Aorta (tissue), 5 donors: ENCODE results near the gene ANKRD55. TPM values are rescaled to one million over a fixed set of nuclear protein-coding genes. Genes with fewer than 3 reads are reported as not detected.
"Not testable (repeated sequence)": the region's sequence is repeated elsewhere in the genome, so short reads cannot be mapped to it uniquely, and the experiment has no call there.

Experiments used
- ATAC-seq: fragments of 200-7000 bp; cut with Tn5 transposase; one replicate; pipeline ENCODE4 v1.9.1; 2022; ENCODE audit warnings: moderate library complexity; ENCODE audit not compliant: low FRiP score
- DNase-seq, 2 donors: peaks; one replicate each; pipeline ENCODE4 v3.0.0-alpha.2; 2020
- H3K27ac ChIP-seq, 2 donors: one replicate each; pipeline ENCODE4 v1.5.1; 2013; ENCODE audit warnings: low read length in 2 of 2, mild to moderate bottlenecking in 2 of 2, moderate library complexity in 2 of 2, control low read depth in 1 of 2, inconsistent platforms in 1 of 2, low read depth in 1 of 2
- H3K27me3 ChIP-seq, 2 donors: one replicate each; pipeline ENCODE4 v1.6.1; 2013; ENCODE audit warnings: control low read depth in 1 of 2, low read length in 1 of 2, mild to moderate bottlenecking in 1 of 2, moderate library complexity in 1 of 2; ENCODE audit not compliant: insufficient read depth in 2 of 2, control insufficient read depth in 1 of 2
- H3K36me3 ChIP-seq, 2 donors: one replicate each; pipeline ENCODE4 v1.6.1; 2013; ENCODE audit warnings: control low read depth in 1 of 2, low read length in 1 of 2, mild to moderate bottlenecking in 1 of 2; ENCODE audit not compliant: insufficient read depth in 2 of 2, control insufficient read depth in 1 of 2
- H3K4me1 ChIP-seq, 2 donors: one replicate each; pipeline ENCODE4 v1.6.1; 2013; ENCODE audit warnings: low read length in 2 of 2, control low read depth in 1 of 2, mild to moderate bottlenecking in 1 of 2, moderate library complexity in 1 of 2; ENCODE audit not compliant: insufficient read depth in 2 of 2, control insufficient read depth in 1 of 2
- H3K4me3 ChIP-seq, 2 donors: one replicate each; pipeline ENCODE4 v1.5.1; 2013; ENCODE audit warnings: low read length in 2 of 2, control low read depth in 1 of 2, mild to moderate bottlenecking in 1 of 2
- H3K9me3 ChIP-seq: one replicate; pipeline ENCODE4 v1.6.1; 2013; ENCODE audit warnings: mild to moderate bottlenecking, low read length; ENCODE audit not compliant: control insufficient read depth
- WGBS, 2 donors: extraction: QIAGEN DNeasy Blood & Tissue Kit; methylation state at CpG; one replicate each; pipeline ENCODE4 v1.1.7; 2013; 5-methylcytosine and 5-hydroxymethylcytosine counted together
- intact Hi-C, 2 donors: fragments of 100-400 bp; cut with DNase I; formaldehyde crosslinking; loops; one replicate each; pipeline versions ENCODE4 v1.14.2 to v1.15.0; 2022
- polyA plus RNA-seq, 2 donors: library from polyadenylated mRNA; stranded (reverse); fragments of 200-250 nt; gene quantifications; one replicate each; pipeline ENCODE4 v1.2.3, GENCODE V29; 2013
- total RNA-seq, 2 donors: library from RNA; stranded (reverse); fragmentation: NEBNext Ultra II Directional; extraction: Animal tissue kit (Norgen Biotek cat#: 25700); gene quantifications; one replicate each; pipeline ENCODE4 v1.2.1, GENCODE V29; 2021
- donor health status: healthy with polysubstance abuse.
- donor health status: Bipolar disorder and iron deficiency.
- donor health status: DM: no; HTN: no; CAD: no.
- donor health status: DM: no; HTN: no; CAD: no.
- donor health status: DM: yes; HTN: yes; CAD: no.

Gene ANKRD55
- total and polyA plus RNA-seq, 4 donors: 0.32 to 0.48 TPM; not detected in 2

DNA sequence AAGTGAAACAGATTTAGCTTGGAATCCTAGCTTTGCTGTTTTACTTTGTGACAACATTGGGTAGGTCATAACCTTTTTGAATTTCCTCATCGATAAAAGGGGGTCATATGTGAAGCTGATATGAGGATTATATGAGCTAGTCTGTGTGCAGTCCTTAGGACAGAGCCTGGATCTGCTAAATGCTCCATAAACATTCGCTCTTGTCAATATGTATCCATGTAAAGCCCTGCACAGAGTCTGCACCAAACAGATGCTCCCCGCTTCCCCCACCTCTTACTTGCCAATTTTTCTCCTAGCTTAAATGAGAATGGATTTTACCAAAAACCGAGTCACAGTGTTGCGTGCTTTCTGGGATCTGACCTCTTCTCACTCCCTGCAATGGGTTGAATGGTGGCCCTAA, 5.4 kb downstream of the ANKRD55 start:
- Histone ChIP-seq H3K4me3 (no peak overlapping the region), H3K27ac (no peak overlapping the region), H3K36me3 (no peaks in the 10 kb centered on the region), H3K9me3 (no peaks in the 10 kb centered on the region), H3K27me3 (no peaks in the 10 kb centered on the region), H3K4me1 (no peaks in the 10 kb centered on the region)
- DNase-seq: no peak
- intact Hi-C loops: no loop called here
- no peak for ATAC-seq
- 91 to 94% methylated on average over 5 of the region's 5 CpGs for WGBS, 2 donors

DNA sequence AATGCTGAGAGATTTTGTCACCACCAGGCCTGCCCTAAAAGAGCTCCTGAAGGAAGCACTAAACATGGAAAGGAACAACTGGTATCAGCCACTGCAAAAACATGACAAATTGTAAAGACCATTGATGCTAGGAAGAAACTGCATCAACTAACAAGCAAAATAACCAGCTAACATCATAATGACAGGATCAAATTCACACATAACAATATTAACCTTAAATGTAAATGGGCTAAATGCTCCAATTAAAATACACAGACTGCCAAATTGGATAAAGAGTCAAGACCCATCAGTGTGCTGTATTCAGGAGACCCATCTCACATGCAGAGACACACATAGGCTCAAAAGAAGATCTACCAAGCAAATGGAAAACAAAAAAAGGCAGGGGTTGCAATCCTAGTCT, 9.8 kb downstream of the ANKRD55 start:
- DNase-seq, H3K27me3 ChIP-seq, intact Hi-C loops, H3K27ac ChIP-seq, H3K9me3 ChIP-seq, H3K36me3 ChIP-seq, H3K4me1 ChIP-seq, H3K4me3 ChIP-seq, ATAC-seq: not testable (repeated sequence)

DNA sequence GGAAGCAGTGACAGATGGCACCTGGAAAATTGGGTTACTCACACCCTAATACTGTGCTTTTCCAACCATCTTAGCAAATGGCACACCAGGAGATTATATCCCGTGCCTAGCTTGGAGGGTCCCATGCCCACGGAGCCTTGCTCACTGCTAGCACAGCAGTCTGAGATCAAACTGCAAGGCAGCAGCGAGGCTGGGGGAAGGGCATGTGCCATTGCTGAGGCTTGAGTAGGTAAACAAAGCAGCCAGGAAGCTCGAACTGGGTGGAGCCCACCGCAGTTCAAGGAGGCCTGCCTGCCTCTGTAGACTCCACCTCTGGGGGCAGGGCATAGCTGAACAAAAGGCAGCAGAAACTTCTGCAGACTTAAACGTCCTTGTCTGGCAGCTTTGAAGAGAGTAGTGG, 11.5 kb downstream of the ANKRD55 start:
- H3K4me3 ChIP-seq, H3K4me1 ChIP-seq, H3K36me3 ChIP-seq, intact Hi-C loops, DNase-seq, H3K27ac ChIP-seq, H3K27me3 ChIP-seq, H3K9me3 ChIP-seq, ATAC-seq: not testable (repeated sequence)
- 81 to 84% methylated on average over 4 to 6 of the region's 6 CpGs for WGBS, 2 donors

DNA sequence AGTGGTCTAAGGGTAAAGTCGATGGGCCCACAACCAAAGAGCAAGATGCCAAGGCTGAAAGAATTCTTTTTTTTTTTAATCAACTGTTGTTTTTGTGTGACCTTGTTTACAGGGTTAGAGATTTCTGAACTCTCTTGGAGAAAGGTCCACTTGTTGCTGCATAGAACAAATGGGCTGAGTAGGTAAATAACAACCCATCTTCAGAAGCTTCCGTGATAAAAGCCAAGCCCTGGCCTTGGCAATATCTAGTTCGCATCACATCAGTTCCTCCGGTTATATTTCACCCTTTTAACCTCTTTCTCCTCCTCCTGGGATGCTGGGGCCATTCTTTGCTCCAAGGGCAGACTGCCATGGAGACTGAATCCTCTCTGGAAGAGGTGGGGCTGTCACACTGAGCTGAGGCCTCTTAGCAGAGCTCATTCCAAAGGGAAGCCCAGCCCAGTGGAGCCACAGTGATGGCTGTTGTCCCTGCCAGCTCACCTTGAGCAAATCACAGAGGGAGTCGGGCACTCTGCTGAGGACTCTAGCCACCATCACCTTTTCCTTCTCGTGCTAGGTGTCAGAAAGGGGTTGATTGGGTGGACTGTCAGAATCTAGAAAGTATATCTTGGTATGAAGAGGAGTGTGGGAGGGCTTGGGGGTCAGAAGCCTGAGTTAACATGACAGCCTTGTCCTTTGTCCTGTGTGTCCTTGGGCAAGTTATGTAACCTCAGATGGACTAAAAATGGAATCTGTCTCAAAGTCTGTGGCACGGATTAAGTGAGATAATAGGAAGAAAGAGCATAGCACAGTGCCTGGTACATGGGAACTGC, 17.9 kb downstream of the ANKRD55 start:
- peaks cover 3% of the 10 kb centered on the region for H3K9me3 ChIP-seq
- ATAC-seq (no peak), DNase-seq (no peak)
- H3K4me1 ChIP-seq: no peaks in the 10 kb centered on the region
- 90% methylated on average over 7 of the region's 7 CpGs for whole genome bisulfite sequencing, 2 donors
- no peak overlapping the region for H3K4me3 ChIP-seq
- H3K27me3 ChIP-seq: peaks cover 0 to 5% of the 10 kb centered on the region in 2 donors
- intact Hi-C loops: no loop called here
- no peak overlapping the region for H3K27ac ChIP-seq
- H3K36me3 ChIP-seq: no peaks in the 10 kb centered on the region

DNA sequence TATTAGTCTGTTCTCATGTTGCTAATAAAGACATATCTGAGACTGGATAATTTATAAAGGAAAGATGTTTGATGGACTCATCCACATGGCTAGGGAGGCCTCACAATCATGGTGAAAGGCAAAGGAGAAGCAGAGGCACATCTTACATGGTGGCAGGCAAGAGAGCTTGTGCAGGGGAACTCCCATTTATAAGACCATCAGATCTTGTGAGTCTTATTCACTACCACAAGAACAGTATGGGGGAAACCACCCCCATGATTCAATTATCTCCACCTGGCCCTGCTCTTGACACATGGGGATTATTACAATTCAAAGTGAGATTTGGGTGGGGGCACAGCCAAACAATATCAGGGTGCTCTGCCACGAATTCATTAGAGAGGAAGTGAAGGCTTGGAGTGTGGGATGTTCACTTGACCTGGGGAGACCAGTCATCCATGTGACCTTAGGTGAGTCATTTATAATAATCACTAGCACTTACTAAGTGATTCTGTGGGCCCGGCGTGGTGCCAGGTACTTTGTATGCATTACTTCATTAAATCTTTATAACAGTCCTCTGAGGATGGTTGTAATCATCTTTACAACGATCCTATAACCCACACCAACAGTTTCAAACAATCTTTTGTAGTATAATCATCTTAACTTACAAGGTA, 19.1 kb downstream of the ANKRD55 start:
- WGBS, 2 donors: 93 to 95% methylated on average over 4 of the region's 4 CpGs
- H3K4me3 ChIP-seq, intact Hi-C loops, H3K4me1 ChIP-seq, ATAC-seq, H3K36me3 ChIP-seq, H3K9me3 ChIP-seq, H3K27ac ChIP-seq, H3K27me3 ChIP-seq, DNase-seq: not testable (repeated sequence)

DNA sequence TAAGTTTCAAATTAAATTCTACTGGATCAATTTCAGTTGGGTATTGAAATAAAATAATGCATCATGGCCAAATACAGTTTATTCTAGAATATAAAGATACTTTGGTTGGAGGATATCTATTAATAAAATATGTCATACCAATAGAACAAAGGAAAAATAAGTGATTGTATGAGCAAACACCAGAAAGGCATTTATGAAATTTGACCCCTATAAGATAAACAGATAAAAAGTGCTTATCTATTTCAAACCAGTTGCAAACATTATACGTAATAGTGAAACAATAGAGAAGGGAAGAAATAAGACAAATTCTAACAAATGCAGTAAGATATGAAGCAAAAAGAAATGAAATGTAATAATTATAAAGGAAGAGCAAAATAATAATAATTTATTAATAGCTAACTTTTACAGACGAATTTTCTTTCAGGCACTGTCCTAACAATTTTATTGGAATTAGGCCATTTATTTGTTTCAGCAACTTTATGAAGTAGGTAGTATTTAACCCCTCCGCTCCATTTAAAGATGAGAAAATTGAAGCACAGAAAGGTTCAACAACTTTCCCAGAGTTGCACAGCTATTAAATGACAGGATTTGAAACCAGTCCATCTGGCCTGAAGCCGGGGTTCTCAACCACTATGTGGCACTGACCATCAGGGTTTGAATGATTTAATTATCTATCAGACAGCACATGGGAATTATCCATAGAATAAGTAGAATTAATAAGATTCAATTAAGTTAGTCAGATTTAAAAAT, 20.8 kb downstream of the ANKRD55 start:
- Histone ChIP-seq H3K4me1 (no peaks in the 10 kb centered on the region), H3K9me3 (peaks cover 3% of the 10 kb centered on the region), H3K27me3 (no peaks in the 10 kb centered on the region), H3K36me3 (no peaks in the 10 kb centered on the region), H3K4me3 (no peak overlapping the region), H3K27ac (no peak overlapping the region)
- intact Hi-C loops: no loop called here
- ATAC-seq: no peak
- 79 to 84% methylated on average over 4 of the region's 4 CpGs for WGBS, 2 donors
- no peak for DNase-seq

DNA sequence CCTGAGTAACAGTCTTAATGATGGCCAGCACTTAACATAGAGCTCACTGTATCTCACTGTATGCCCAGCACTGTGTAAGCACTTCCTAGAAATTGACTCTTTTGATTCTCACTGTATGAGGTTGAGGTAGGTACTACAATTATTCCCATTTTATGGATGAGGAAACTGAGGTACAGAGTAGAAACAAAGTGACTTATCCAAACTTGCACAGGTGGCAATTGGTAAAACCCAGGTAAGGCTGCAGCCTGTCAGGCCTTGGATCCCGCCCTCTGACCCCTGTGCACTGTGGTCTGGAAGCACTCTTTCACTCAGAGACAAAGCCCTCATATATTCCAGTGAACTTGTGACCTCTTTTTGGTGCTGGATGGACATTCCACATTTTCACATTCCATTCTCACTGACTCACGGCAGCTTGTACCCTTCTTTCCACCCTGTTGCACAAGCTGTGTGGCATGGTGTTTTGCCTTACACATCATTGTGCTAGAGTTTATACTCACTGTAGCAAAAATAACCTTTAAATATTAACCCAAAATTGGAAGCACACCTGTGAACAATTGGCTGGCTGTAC, 21.7 kb downstream of the ANKRD55 start:
- no peak overlapping the region for H3K4me3 ChIP-seq
- no peaks in the 10 kb centered on the region for H3K4me1 ChIP-seq
- intact Hi-C loops: no loop called here
- H3K36me3 ChIP-seq: no peaks in the 10 kb centered on the region
- peak in 1 of 2 donors; percentile 53 for DNase-seq
- no peaks in the 10 kb centered on the region for H3K9me3 ChIP-seq
- WGBS, 2 donors: 50 to 53% methylated on average over 2 of the region's 2 CpGs
- no peak overlapping the region for H3K27ac ChIP-seq
- no peaks in the 10 kb centered on the region for H3K27me3 ChIP-seq
- ATAC-seq: peak; percentile 62

DNA sequence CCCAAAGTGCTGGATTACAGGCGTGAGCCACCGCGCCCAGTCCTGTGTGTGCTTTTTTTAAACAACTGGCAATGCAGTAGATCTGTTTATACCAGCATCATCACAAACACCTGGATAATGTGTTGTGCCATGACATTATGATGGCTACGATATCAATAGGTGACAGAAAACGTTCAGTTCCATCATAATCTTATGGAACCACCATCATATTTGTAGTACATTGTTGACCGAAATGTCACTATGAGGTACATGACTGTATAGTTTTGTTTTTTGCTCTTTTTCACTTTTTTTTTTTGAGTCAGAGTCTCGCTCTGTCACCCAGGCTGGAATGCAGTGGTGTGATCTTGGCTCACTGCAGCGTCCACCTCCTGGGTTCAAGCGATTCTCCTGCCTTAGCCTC, 24.4 kb downstream of the ANKRD55 start:
- Histone ChIP-seq H3K4me1 (no peaks in the 10 kb centered on the region), H3K27me3 (no peaks in the 10 kb centered on the region), H3K9me3 (no peaks in the 10 kb centered on the region), H3K27ac (no peak overlapping the region), H3K36me3 (no peaks in the 10 kb centered on the region), H3K4me3 (no peak overlapping the region)
- intact Hi-C loops: no loop called here
- DNase-seq (no peak), ATAC-seq (no peak)
- 90 to 97% methylated on average over 9 of the region's 9 CpGs for WGBS, 2 donors
